Activated effector memory CD4-positive, alpha-beta T cell treated with anti-CD3 and anti-CD28 coated beads, Interleukin-2, amount 50 U/mL, for 16 hours (primary cell): ENCODE measurements around the gene CCT8.

Source experiments
- DNase-seq: peaks from one replicate; pipeline ENCODE4 v3.0.0-alpha.2; 2020

Gene CCT8

GRCh38 chr21:29073222-29074006 is at the start of gene CCT8:
CCT8 (minus strand) TSS chr21:29073648; CDS start chr21:29073590, 58 bp downstream.
- peak; percentile 100 for DNase-seq

- no peak for DNase-seq
Observed at GRCh38 chr21:29121759-29122158, 48.3 kb upstream of the CCT8 start.

- DNase-seq: no peak
Observed at GRCh38 chr21:29117372-29117955, 44.0 kb upstream of the CCT8 start.

GRCh38 chr21:29115899-29116298 is 42.5 kb upstream of the CCT8 start:
- no peak for DNase-seq

- no peak for DNase-seq
Observed at GRCh38 chr21:29114765-29115500, 41.5 kb upstream of the CCT8 start.

GRCh38 chr21:29105218-29105617 is 31.8 kb upstream of the CCT8 start:
- DNase-seq: no peak

- no peak for DNase-seq
Observed at GRCh38 chr21:29104239-29104708, 30.8 kb upstream of the CCT8 start.

GRCh38 chr21:29102791-29103257 is 29.4 kb upstream of the CCT8 start:
- DNase-seq: no peak

GRCh38 chr21:29098156-29098555 is 24.7 kb upstream of the CCT8 start:
- DNase-seq: no peak

GRCh38 chr21:29096218-29097015 is 23.0 kb upstream of the CCT8 start:
- DNase-seq: no peak

- DNase-seq: no peak
Observed at GRCh38 chr21:29092102-29092959, 18.9 kb upstream of the CCT8 start.

GRCh38 chr21:29091033-29091432 is 17.6 kb upstream of the CCT8 start:
- DNase-seq: no peak

GRCh38 chr21:29085106-29085752 is 11.8 kb upstream of the CCT8 start:
- no peak for DNase-seq

- DNase-seq: no peak
Observed at GRCh38 chr21:29084372-29084771, 10.9 kb upstream of the CCT8 start.

GRCh38 chr21:29083306-29083705 is 9.9 kb upstream of the CCT8 start:
- DNase-seq: no peak

- no peak for DNase-seq
Observed at GRCh38 chr21:29082046-29082815, 8.8 kb upstream of the CCT8 start.

- DNase-seq: no peak
Observed at GRCh38 chr21:29080454-29080941, 7.0 kb upstream of the CCT8 start.

GRCh38 chr21:29078869-29079767 is 5.7 kb upstream of the CCT8 start:
- DNase-seq: peak; percentile 65

GRCh38 chr21:29077651-29078090 is 4.2 kb upstream of the CCT8 start:
- peak; percentile 65 for DNase-seq
